H1 (cell line): ENCODE results near the gene MAML3. TPM values are rescaled to one million over a fixed set of nuclear protein-coding genes. Genes with fewer than 3 reads are reported as not detected.

Experiments
- CTCF ChIA-PET: fragments of 300-600 bp; sonication (Branson Sonifier 250); formaldehyde crosslinking; loops from one replicate; lab custom pipeline; 2021; ENCODE audit not compliant: partially characterized antibody; lab: Charles Lee
- POLR2A ChIA-PET: fragments of 300-600 bp; sonication (Branson Sonifier 250); formaldehyde crosslinking; loops from one replicate; lab custom pipeline; 2021; ENCODE audit warnings: inconsistent platforms; ENCODE audit not compliant: partially characterized antibody; lab: Charles Lee
- DNase-seq, 2 experiments: peaks; one replicate each; pipeline versions ENCODE4 v3.0.0 to v3.0.0-alpha.2; 2010 to 2022; ENCODE audit warnings: low spot score in 2 of 2, low read depth in 1 of 2, mixed read lengths in 1 of 2
- FAIRE-seq: peaks from 2 replicates; lab custom pipeline; 2011; peaks lifted over from hg19 to GRCh38; lab: Jason Lieb, UNC
- H2AFZ ChIP-seq: 2 replicates; pipeline ENCODE4 v1.8.1; 2012; ENCODE audit warnings: low read length, inconsistent platforms
- H2AK5ac ChIP-seq: 2 replicates; pipeline ENCODE4 v1.6.1; 2013; ENCODE audit warnings: low read depth, low read length
- H2BK120ac ChIP-seq: replicated peaks from 2 replicates; pipeline ENCODE3; 2013; ENCODE audit warnings: low read depth, low read length, inconsistent platforms
- H2BK12ac ChIP-seq: 2 replicates; pipeline ENCODE4 v1.6.1; 2013; ENCODE audit warnings: low read depth, low read length
- H2BK15ac ChIP-seq: 2 replicates; pipeline ENCODE4 v1.6.1; 2013; ENCODE audit warnings: low read length
- H2BK20ac ChIP-seq: 2 replicates; pipeline ENCODE4 v1.6.1; 2013; ENCODE audit warnings: low read length
- H2BK5ac ChIP-seq: 2 replicates; pipeline ENCODE4 v1.6.1; 2013; ENCODE audit warnings: low read depth, low read length
- H3K14ac ChIP-seq: 2 replicates; pipeline ENCODE4 v1.6.1; 2013; ENCODE audit warnings: inconsistent platforms; ENCODE audit not compliant: insufficient read length
- H3K18ac ChIP-seq: 2 replicates; pipeline ENCODE4 v1.6.1; 2013; ENCODE audit warnings: low read length; ENCODE audit errors: extremely low read depth
- H3K23ac ChIP-seq: 2 replicates; pipeline ENCODE4 v1.6.1; 2013; ENCODE audit warnings: inconsistent platforms; ENCODE audit not compliant: insufficient read length
- H3K23me2 ChIP-seq: 2 replicates; pipeline ENCODE4 v1.6.1; 2013; ENCODE audit warnings: low read depth, low read length
- H3K27ac ChIP-seq: 2 replicates; pipeline ENCODE4 v1.6.1; 2011; ENCODE audit warnings: low read depth, low read length, inconsistent platforms
- H3K27me3 ChIP-seq, 4 experiments: replicated peaks in 1 of 4; 1 replicate in 1 of 4; 2 replicates in 3 of 4; pipeline versions ENCODE4 v1.6.1 to v1.8.1; 2011 to 2013; ENCODE audit warnings: low read length in 3 of 4, mild to moderate bottlenecking in 3 of 4, inconsistent platforms in 2 of 4, mixed read lengths in 2 of 4, moderate library complexity in 1 of 4; ENCODE audit not compliant: control insufficient read depth in 3 of 4, insufficient read depth in 3 of 4; ENCODE audit errors: extremely low read depth in 1 of 4
- H3K36me3 ChIP-seq, 4 experiments: 2 replicates each; pipeline versions ENCODE4 v1.6.1 to v1.8.1; 2011 to 2013; ENCODE audit warnings: mild to moderate bottlenecking in 4 of 4, low read length in 3 of 4, moderate library complexity in 2 of 4, control low read depth in 1 of 4, inconsistent platforms in 1 of 4; ENCODE audit not compliant: insufficient read depth in 4 of 4, control insufficient read depth in 2 of 4
- H3K4ac ChIP-seq: replicated peaks from 2 replicates; pipeline ENCODE3; 2013; ENCODE audit warnings: low read length, low read depth, mixed read lengths, inconsistent platforms; ENCODE audit not compliant: insufficient read length
- H3K4me1 ChIP-seq, 4 experiments: replicated peaks in 1 of 4; 1 replicate in 1 of 4; 2 replicates in 3 of 4; pipeline versions ENCODE4 v1.6.1 to v1.8.1; 2011 to 2013; ENCODE audit warnings: low read length in 3 of 4, inconsistent platforms in 2 of 4, mixed read lengths in 1 of 4; ENCODE audit not compliant: insufficient read depth in 4 of 4, control insufficient read depth in 3 of 4
- H3K4me2 ChIP-seq, 2 experiments: 2 replicates each; pipeline versions ENCODE4 v1.6.1 to v1.8.1; 2011 to 2013; ENCODE audit warnings: low read depth in 2 of 2, low read length in 2 of 2, control low read depth in 1 of 2, inconsistent platforms in 1 of 2, mild to moderate bottlenecking in 1 of 2; ENCODE audit not compliant: insufficient read depth in 1 of 2
- H3K4me3 ChIP-seq, 4 experiments: fragments of 200-600, 300-600 bp in 1 of 4; sonication (generic), shearing (Covaris generic), sonication (Bioruptor Twin) in 1 of 4; 2 replicates each; pipeline versions ENCODE4 v1.5.1 to v1.8.1; 2011 to 2016; ENCODE audit warnings: low read length in 4 of 4, low read depth in 3 of 4, control low read depth in 2 of 4, inconsistent platforms in 2 of 4, mild to moderate bottlenecking in 2 of 4, mixed read lengths in 1 of 4, moderate library complexity in 1 of 4; ENCODE audit not compliant: insufficient read depth in 2 of 4; ENCODE audit errors: extremely low read depth in 1 of 4
- H3K56ac ChIP-seq: replicated peaks from 2 replicates; pipeline ENCODE3; 2013; ENCODE audit warnings: low read depth, mild to moderate bottlenecking, mixed read lengths, low read length, inconsistent platforms; ENCODE audit not compliant: insufficient read length
- H3K79me1 ChIP-seq: 2 replicates; pipeline ENCODE4 v1.6.1; 2013; ENCODE audit warnings: low read depth, low read length, control low read depth
- H3K79me2 ChIP-seq, 2 experiments: 2 replicates each; pipeline versions ENCODE4 v1.6.1 to v1.8.1; 2012 to 2013; ENCODE audit warnings: low read length in 2 of 2, mild to moderate bottlenecking in 2 of 2, inconsistent platforms in 1 of 2; ENCODE audit not compliant: insufficient read depth in 2 of 2, control insufficient read depth in 1 of 2
- H3K9ac ChIP-seq, 4 experiments: replicated peaks in 1 of 4; 1 replicate in 1 of 4; 2 replicates in 3 of 4; pipeline versions ENCODE4 v1.6.1 to v1.8.1; 2011 to 2013; ENCODE audit warnings: low read depth in 3 of 4, low read length in 3 of 4, control low read depth in 2 of 4, mild to moderate bottlenecking in 2 of 4, moderate library complexity in 2 of 4, inconsistent platforms in 1 of 4; ENCODE audit errors: extremely low read depth in 1 of 4
- H3K9me3 ChIP-seq, 2 experiments: 2 replicates each; pipeline versions ENCODE4 v1.6.1 to v1.8.1; 2012 to 2013; ENCODE audit warnings: mild to moderate bottlenecking in 2 of 2, moderate library complexity in 2 of 2, control low read depth in 1 of 2, inconsistent platforms in 1 of 2, low read depth in 1 of 2, low read length in 1 of 2, mixed read lengths in 1 of 2; ENCODE audit not compliant: insufficient read depth in 2 of 2
- H4K20me1 ChIP-seq, 2 experiments: replicated peaks in 1 of 2; 2 replicates each; pipeline versions ENCODE3 to v1.8.1; 2011 to 2013; ENCODE audit warnings: inconsistent platforms in 2 of 2, low read length in 2 of 2, mild to moderate bottlenecking in 1 of 2; ENCODE audit not compliant: insufficient read depth in 2 of 2, control insufficient read depth in 1 of 2
- H4K5ac ChIP-seq: 2 replicates; pipeline ENCODE4 v1.6.1; 2013; ENCODE audit warnings: low read length, low read depth, mixed read lengths, inconsistent platforms; ENCODE audit not compliant: insufficient read length
- H4K8ac ChIP-seq: 2 replicates; pipeline ENCODE4 v1.8.0; 2013; ENCODE audit warnings: mild to moderate bottlenecking, moderate library complexity, low read length, inconsistent platforms; ENCODE audit not compliant: insufficient read depth; ENCODE audit errors: extremely low read depth
- H4K91ac ChIP-seq: replicated peaks from 2 replicates; pipeline ENCODE3; 2013; ENCODE audit warnings: low read length, mixed read lengths, inconsistent platforms; ENCODE audit not compliant: insufficient read length
- CHD1 ChIP-seq: IDR thresholded peaks from 2 replicates; pipeline ENCODE4 v1.6.1; 2012; ENCODE audit warnings: low read depth, low read length, improper control_type of control experiment
- WGBS, 2 experiments: shearing (Covaris generic) in 1 of 2; methylation state at CpG; one replicate each; pipeline versions ENCODE4 v1.1.6 to v1.1.7; 2013 to 2015; ENCODE audit warnings: low lambda C conversion rate in 2 of 2, mixed read lengths in 2 of 2, inconsistent platforms in 1 of 2, low coverage in 1 of 2, missing lambda C conversion rate in 1 of 2; ENCODE audit not compliant: insufficient replicate concordance in 2 of 2, insufficient coverage in 1 of 2, insufficient read length in 1 of 2; ENCODE audit errors: extremely low coverage in 1 of 2, missing lambda C conversion rate in 1 of 2; 5-methylcytosine and 5-hydroxymethylcytosine counted together
- polyA plus RNA-seq, 7 experiments: library from polyadenylated mRNA; depleted of rRNA in 3 of 7; stranded (reverse) in 5 of 7; unstranded in 2 of 7; fragments of >200 nt in 5 of 7; fragments of 200-250 nt in 2 of 7; gene quantifications; 1 replicate in 5 of 7; 2 replicates in 1 of 7; 4 replicates in 1 of 7; pipeline versions ENCODE4 v1.2.1 to v1.2.3, GENCODE V29; 2011 to 2013; ENCODE audit warnings: missing spikeins in 2 of 7, mixed read lengths in 2 of 7
- total RNA-seq: library from RNA; stranded (reverse); fragmentation: NEBNext Ultra II Directional; extraction: Animal tissue kit (Norgen Biotek cat#: 25700); gene quantifications from 2 replicates; pipeline ENCODE4 v1.2.1, GENCODE V29; 2021

MAML3 gene
- total and polyA plus RNA-seq, 2 of the 8 experiments (the other 6 are each of a cell fraction or from before 2014, with no cell fraction given), result 2.1 to 5.7 TPM

- no peak overlapping the region for H3K23ac ChIP-seq
- H3K4me1 ChIP-seq, result no peaks in the 10 kb centered on the region; a peak in 1 of 7 replicates
- 92% methylated on average over 3 of the region's 3 CpGs; no CpG with 5 or more reads in 1 of the 2 experiments for WGBS, 2 experiments
- no peak overlapping the region for H2BK12ac ChIP-seq
- H3K27me3 ChIP-seq, result no peaks in the 10 kb centered on the region
- H3K9ac ChIP-seq, result no peak overlapping the region
- peaks cover 0 to 1% of the 10 kb centered on the region in 2 experiments for H4K20me1 ChIP-seq
- H3K4ac ChIP-seq, result no peak overlapping the region
- H2AK5ac ChIP-seq, result no peak overlapping the region
- H3K14ac ChIP-seq, result no peak overlapping the region
- POLR2A ChIA-PET, result no interaction called here
- H3K4me2 ChIP-seq, result no peak overlapping the region
- CTCF ChIA-PET, result interaction anchor here (1.0 to 1.8 kb wide), 2 partner anchors 53 to 90 kb away, joined by 3 to 7 read pairs; no protein-coding TSS in a partner anchor
- H3K23me2 ChIP-seq, result no peaks in the 10 kb centered on the region
- no peak overlapping the region for H3K27ac ChIP-seq
- no peak overlapping the region for H2AFZ ChIP-seq
- H4K5ac ChIP-seq, result no peak overlapping the region
- no peak overlapping the region for H4K8ac ChIP-seq
- H2BK15ac ChIP-seq, result no peak overlapping the region
- H3K79me1 ChIP-seq, result peaks cover 2% of the 10 kb centered on the region; the same call in 1 of the 2 replicates
- no peak overlapping the region for H2BK120ac ChIP-seq
- DNase-seq (no peak), FAIRE-seq (no peak)
- H3K4me3 ChIP-seq, result no peak overlapping the region
- H3K9me3 ChIP-seq, result no peaks in the 10 kb centered on the region
- H3K79me2 ChIP-seq, result no peaks in the 10 kb centered on the region
- H3K36me3 ChIP-seq, result no peaks in the 10 kb centered on the region
- no peak overlapping the region for H3K56ac ChIP-seq
- H2BK5ac ChIP-seq, result no peak overlapping the region
- H4K91ac ChIP-seq, result no peak overlapping the region
- H3K18ac ChIP-seq, result no peak overlapping the region
- H2BK20ac ChIP-seq, result no peak overlapping the region
- TF ChIP-seq CHD1, result no peak
Observed at GRCh38 chr4:140103676-140104075, 50.3 kb downstream of the MAML3 start.
